HepG2 (cell line): ENCODE results near the gene ADGRE3. TPM values are rescaled to one million over a fixed set of nuclear protein-coding genes. Genes with fewer than 3 reads are reported as not detected.
A peak's percentile ranks its signal among the peaks of the same experiment; 100 is the strongest.

Experiments used
- ATAC-seq: fragments of 200-7000 bp; cut with Tn5 transposase; 3 replicates; pipeline ENCODE4 v1.9.1; 2020; ENCODE audit warnings: mild to moderate bottlenecking, moderate library complexity
- BruUV-seq: library from RNA; stranded (reverse); fragments of 400-500 nt; replicated peaks from 2 replicates; lab custom pipeline; 2021; lab: Mats Ljungman, UMichigan
- CTCF ChIA-PET: fragments of 300-600 bp; formaldehyde crosslinking; extraction: SDS; loops from one replicate; lab custom pipeline; 2021; ENCODE audit warnings: low total read pairs, inconsistent platforms, low intra/inter-chr PET ratio; lab: Yijun Ruan, JAX
- POLR2A ChIA-PET: fragments of 350-600 bp; sonication (Branson Sonifier 250); formaldehyde crosslinking; loops from one replicate; lab custom pipeline; 2020; ENCODE audit warnings: antibody characterized with exemption, inconsistent platforms; lab: Yijun Ruan, JAX
- DNase-seq: peaks from one replicate; pipeline ENCODE4 v3.0.0-alpha.2; 2015; ENCODE audit warnings: low spot score
- FAIRE-seq: peaks from 3 replicates; lab custom pipeline; 2011; peaks lifted over from hg19 to GRCh38; lab: Jason Lieb, UNC
- H2AFZ ChIP-seq: one replicate; pipeline ENCODE4 v1.6.1; 2011; ENCODE audit warnings: low read length, inconsistent platforms
- H3K27ac ChIP-seq: fragments of 300-600 bp; 3 replicates; pipeline ENCODE4 v1.8.0; 2011; ENCODE audit warnings: mixed run types, mild to moderate bottlenecking, mixed read lengths, low read length, inconsistent platforms; ENCODE audit not compliant: insufficient read depth; ENCODE audit errors: extremely low read length
- H3K27me3 ChIP-seq, 2 experiments: fragments of 200-600 bp in 1 of 2; 2 replicates in 1 of 2; 3 replicates in 1 of 2; pipeline versions ENCODE4 v1.6.0 to v1.8.0; 2011; ENCODE audit warnings: low read length in 2 of 2, mild to moderate bottlenecking in 2 of 2, moderate library complexity in 2 of 2, inconsistent platforms in 1 of 2; ENCODE audit not compliant: insufficient read depth in 2 of 2, control insufficient read depth in 1 of 2
- H3K36me3 ChIP-seq, 2 experiments: fragments of 200-600 bp in 1 of 2; replicated peaks in 1 of 2; 2 replicates in 1 of 2; 3 replicates in 1 of 2; pipeline versions ENCODE4 v1.5.1 to v1.8.0; 2011; ENCODE audit warnings: low read length in 2 of 2, inconsistent platforms in 1 of 2; ENCODE audit not compliant: insufficient read depth in 2 of 2, control insufficient read depth in 1 of 2
- H3K4me1 ChIP-seq: 2 replicates; pipeline ENCODE4 v1.5.1; 2012; ENCODE audit warnings: low read length, inconsistent platforms; ENCODE audit not compliant: insufficient read depth
- H3K4me2 ChIP-seq: 2 replicates; pipeline ENCODE4 v1.6.0; 2011; ENCODE audit warnings: low read depth, low read length, inconsistent platforms
- H3K4me3 ChIP-seq, 3 experiments: fragments of 200-600 bp in 1 of 3; sonication (generic), shearing (Covaris generic) in 1 of 3; replicated peaks in 1 of 3; 2 replicates each; pipeline ENCODE4 v1.5.1; 2011 to 2016; ENCODE audit warnings: low read length in 3 of 3, inconsistent platforms in 2 of 3, low read depth in 2 of 3, mild to moderate bottlenecking in 2 of 3, control low read depth in 1 of 3, mixed read lengths in 1 of 3; ENCODE audit not compliant: insufficient read depth in 1 of 3
- H3K79me2 ChIP-seq: one replicate; pipeline ENCODE4 v1.6.1; 2011; ENCODE audit warnings: low read length, inconsistent platforms; ENCODE audit not compliant: insufficient read depth
- H3K9ac ChIP-seq: 2 replicates; pipeline ENCODE4 v1.6.0; 2011; ENCODE audit warnings: mild to moderate bottlenecking, low read depth, low read length, inconsistent platforms; ENCODE audit not compliant: insufficient read depth
- H3K9me3 ChIP-seq: 2 replicates; pipeline ENCODE4 v1.5.1; 2012; ENCODE audit warnings: mild to moderate bottlenecking, low read length
- H4K20me1 ChIP-seq: 2 replicates; pipeline ENCODE4 v1.6.0; 2011; ENCODE audit warnings: inconsistent platforms, mild to moderate bottlenecking, low read length, moderate library complexity; ENCODE audit not compliant: insufficient read depth
- ARNT2 ChIP-seq: sonication (generic); formaldehyde crosslinking; IDR thresholded peaks from 2 replicates; pipeline ENCODE4 v1.8.0; 2022; ENCODE audit warnings: mild to moderate bottlenecking, low read depth, missing genetic modification reagents, moderate library complexity
- HCFC1 ChIP-seq: fragments of 150-350 bp; IDR thresholded peaks from 2 replicates; pipeline ENCODE4 v1.6.1; 2014; ENCODE audit warnings: low read depth, low read length
- MNT ChIP-seq: fragments of 450-650 bp; IDR thresholded peaks from 2 replicates; pipeline ENCODE4 v1.6.1; 2016
- NFYC ChIP-seq: IDR thresholded peaks from 2 replicates; pipeline ENCODE4 v1.6.1; 2016; ENCODE audit warnings: missing genetic modification reagents, missing compliant biosample characterization
- PAX8 ChIP-seq: sonication (generic); formaldehyde crosslinking; IDR thresholded peaks from 2 replicates; pipeline ENCODE4 v1.8.0; 2022; ENCODE audit warnings: mild to moderate bottlenecking, missing genetic modification reagents, borderline replicate concordance
- RBAK ChIP-seq: sonication (generic); formaldehyde crosslinking; IDR thresholded peaks from 2 replicates; pipeline ENCODE4 v1.5.1; 2020; ENCODE audit warnings: mild to moderate bottlenecking, missing genetic modification reagents
- RFX3 ChIP-seq: IDR thresholded peaks from 2 replicates; pipeline ENCODE4 v1.6.1; 2016; ENCODE audit warnings: missing biosample characterization, missing genetic modification reagents
- SAFB2 ChIP-seq: sonication (generic); formaldehyde crosslinking; IDR thresholded peaks from 2 replicates; pipeline ENCODE4 v1.5.1; 2020; ENCODE audit warnings: missing genetic modification reagents, low read depth, mild to moderate bottlenecking, borderline replicate concordance
- SOX6 ChIP-seq, 2 experiments: fragments of 450-650 bp in 1 of 2; sonication (generic) in 1 of 2; formaldehyde crosslinking in 1 of 2; IDR thresholded peaks; 2 replicates each; pipeline versions ENCODE4 v1.4.0 to v1.6.1; 2017 to 2020; ENCODE audit warnings: antibody characterized with exemption in 1 of 2, mild to moderate bottlenecking in 1 of 2, missing genetic modification reagents in 1 of 2
- THAP11 ChIP-seq: IDR thresholded peaks from 2 replicates; pipeline ENCODE4 v1.6.1; 2016; ENCODE audit warnings: missing biosample characterization, missing genetic modification reagents
- USF2 ChIP-seq, 2 experiments: sonication (generic) in 1 of 2; formaldehyde crosslinking in 1 of 2; IDR thresholded peaks; 2 replicates each; pipeline versions ENCODE4 v1.5.1 to v1.6.1; 2011 to 2020; ENCODE audit warnings: borderline replicate concordance in 1 of 2, low read depth in 1 of 2, low read length in 1 of 2, mild to moderate bottlenecking in 1 of 2, missing genetic modification reagents in 1 of 2, moderate library complexity in 1 of 2
- ZBTB44 ChIP-seq: sonication (generic); formaldehyde crosslinking; IDR thresholded peaks from 2 replicates; pipeline ENCODE4 v1.4.0; 2020; ENCODE audit warnings: missing genetic modification reagents
- ZNF143 ChIP-seq: sonication (generic); formaldehyde crosslinking; IDR thresholded peaks from 2 replicates; pipeline ENCODE4 v1.4.0; 2020; ENCODE audit warnings: missing genetic modification reagents
- ZNF552 ChIP-seq: sonication (generic); formaldehyde crosslinking; IDR thresholded peaks from 2 replicates; pipeline ENCODE4 v1.9.0; 2022; ENCODE audit warnings: missing genetic modification reagents, mild to moderate bottlenecking, borderline replicate concordance
- WGBS: methylation state at CpG from one replicate; pipeline ENCODE4 v1.1.6; 2017; ENCODE audit warnings: low lambda C conversion rate; 5-methylcytosine and 5-hydroxymethylcytosine counted together
- in situ Hi-C: cut with HindIII; loops from 2 replicates; pipeline ENCODE4 v1.10.0; 2017; ENCODE audit warnings: low pct_unique_long_range_greater_than_20kb; ENCODE audit not compliant: extremely low pct_ligation_motif_present
- intact Hi-C: fragments of 100-400 bp; cut with micrococcal nuclease; formaldehyde crosslinking; loops from one replicate; pipeline ENCODE4 v1.10.0; 2022; ENCODE audit not compliant: unreplicated experiment
- polyA plus RNA-seq, 8 experiments: library from polyadenylated mRNA; depleted of rRNA in 3 of 8; stranded (reverse) in 7 of 8; unstranded in 1 of 8; fragments of >200 nt; fragmentation: Illumina TruSeq in 4 of 8; extraction: Trizol in 4 of 8; gene quantifications; 2 replicates each; pipeline versions ENCODE4 v1.2.1 to v1.2.3, GENCODE V29; 2011 to 2016; ENCODE audit warnings: low read depth in 4 of 8, missing spikeins in 1 of 8, mixed read lengths in 1 of 8; ENCODE audit not compliant: insufficient read depth in 1 of 8
- total RNA-seq, 5 experiments: library from RNA; depleted of rRNA; stranded (reverse); fragments of >200 nt; fragmentation: Illumina TruSeq; extraction: Trizol; gene quantifications; 2 replicates each; pipeline ENCODE4 v1.2.3, GENCODE V29; 2016; ENCODE audit warnings: low read depth in 1 of 5

ADGRE3 gene
- total and polyA plus RNA-seq, 2 of the 13 experiments (the other 11 are each of a cell fraction or from before 2014, with no cell fraction given), result not detected

GRCh38 chr19:14632286-14632685, 42.4 kb downstream of the ADGRE3 start (continued):
- TF ChIP-seq NFYC (CRISPR knock-in tag) (peak; percentile 81), USF2 (IDR thresholded peaks at IDR 0.05; ENCODE audit: low read depth, low read length) (0 out of 2 replicates have a peak, but pooled peaks have one; percentile 11), USF2 (CRISPR knock-in tag; IDR thresholded peaks at IDR 0.05; ENCODE audit: borderline replicate concordance) (peak; percentile 66; the same call in 1 of the 2 replicates), SOX6 (IDR thresholded peaks at IDR 0.05) (no peak), SOX6 (CRISPR knock-in tag; IDR thresholded peaks at IDR 0.05) (no peak), ZBTB44 (CRISPR knock-in tag) (no peak), THAP11 (peak; percentile 97), ZNF143 (CRISPR knock-in tag) (peak; percentile 87), HCFC1 (peak; percentile 44; the same call in 1 of the 2 replicates), PAX8 (CRISPR knock-in tag) (no peak)

- H3K36me3 ChIP-seq, result no peaks in the 10 kb centered on the region
- H3K27me3 ChIP-seq, result no peaks in the 10 kb centered on the region; a peak in 2 of 5 replicates
- no peaks in the 10 kb centered on the region for H3K9me3 ChIP-seq
- POLR2A ChIA-PET, result no interaction called here
- no peak overlapping the region for H3K4me3 ChIP-seq
- no peaks in the 10 kb centered on the region for H3K79me2 ChIP-seq
- no peak for ATAC-seq
- no peak for DNase-seq
- no peak overlapping the region for H3K9ac ChIP-seq
- no peaks in the 10 kb centered on the region for H3K4me1 ChIP-seq
- intact Hi-C loops, result no loop called here
- H4K20me1 ChIP-seq, result no peaks in the 10 kb centered on the region
- TF ChIP-seq ARNT2 (CRISPR knock-in tag) (no peak), ZNF552 (no peak), RBAK (CRISPR knock-in tag) (peak; percentile 63; the same call in 1 of the 2 replicates), RFX3 (CRISPR knock-in tag) (no peak), MNT (no peak), SAFB2 (CRISPR knock-in tag) (no peak)
- TF ChIP-seq, all 625 proteins: peak for 1
- no peak overlapping the region for H3K27ac ChIP-seq
- H3K4me2 ChIP-seq, result no peak overlapping the region
- FAIRE-seq, result no peak
- in situ Hi-C loops, result no loop called here
- H2AFZ ChIP-seq, result no peak overlapping the region
- CTCF ChIA-PET, result no interaction called here
- 30% methylated on average over 1 of the region's 1 CpG for WGBS
- no TSS peak for BruUV-seq
Observed at GRCh38 chr19:14629557-14629956, 45.1 kb downstream of the ADGRE3 start.
